ENCODE measurements around the gene ISLR2.
"Not testable (repeated sequence)": the region's sequence is repeated elsewhere in the genome, so short reads cannot be mapped to it uniquely, and the experiment has no call there.

Gene ISLR2, protein sequence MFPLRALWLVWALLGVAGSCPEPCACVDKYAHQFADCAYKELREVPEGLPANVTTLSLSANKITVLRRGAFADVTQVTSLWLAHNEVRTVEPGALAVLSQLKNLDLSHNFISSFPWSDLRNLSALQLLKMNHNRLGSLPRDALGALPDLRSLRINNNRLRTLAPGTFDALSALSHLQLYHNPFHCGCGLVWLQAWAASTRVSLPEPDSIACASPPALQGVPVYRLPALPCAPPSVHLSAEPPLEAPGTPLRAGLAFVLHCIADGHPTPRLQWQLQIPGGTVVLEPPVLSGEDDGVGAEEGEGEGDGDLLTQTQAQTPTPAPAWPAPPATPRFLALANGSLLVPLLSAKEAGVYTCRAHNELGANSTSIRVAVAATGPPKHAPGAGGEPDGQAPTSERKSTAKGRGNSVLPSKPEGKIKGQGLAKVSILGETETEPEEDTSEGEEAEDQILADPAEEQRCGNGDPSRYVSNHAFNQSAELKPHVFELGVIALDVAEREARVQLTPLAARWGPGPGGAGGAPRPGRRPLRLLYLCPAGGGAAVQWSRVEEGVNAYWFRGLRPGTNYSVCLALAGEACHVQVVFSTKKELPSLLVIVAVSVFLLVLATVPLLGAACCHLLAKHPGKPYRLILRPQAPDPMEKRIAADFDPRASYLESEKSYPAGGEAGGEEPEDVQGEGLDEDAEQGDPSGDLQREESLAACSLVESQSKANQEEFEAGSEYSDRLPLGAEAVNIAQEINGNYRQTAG

DNA sequence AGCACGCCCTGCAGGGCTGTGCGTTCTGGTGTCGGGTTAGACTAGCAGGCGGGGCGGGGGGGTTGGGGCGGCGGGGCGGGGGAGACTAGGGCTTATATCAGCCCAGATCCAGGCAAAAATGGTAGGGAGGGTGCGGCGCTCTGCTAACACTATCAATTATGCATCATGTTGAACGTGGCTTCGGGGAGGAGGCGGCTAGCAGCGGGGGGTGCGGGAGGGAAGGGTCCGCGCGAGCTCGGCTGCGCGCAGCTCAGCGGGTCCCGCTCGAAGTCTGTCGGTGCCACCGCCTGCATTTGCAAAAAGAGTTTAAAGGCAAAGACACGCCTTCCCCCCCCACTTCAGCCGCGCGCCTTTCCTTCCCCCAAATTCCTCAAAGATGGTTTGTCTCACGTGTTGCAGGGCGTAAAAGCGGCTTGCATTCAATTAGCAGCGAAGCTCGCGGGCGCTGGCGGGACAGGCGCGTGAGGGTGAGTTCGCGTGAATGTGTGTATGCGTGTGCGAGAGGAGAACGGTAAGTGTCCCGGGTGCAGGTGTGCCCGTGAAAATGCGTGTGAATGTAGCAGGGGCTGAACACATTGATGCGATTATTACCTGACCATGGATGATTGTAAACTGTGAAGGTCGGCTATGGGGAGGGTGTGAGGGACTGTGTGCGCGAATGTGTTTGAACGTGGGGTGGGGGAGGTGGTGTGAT, at the start of gene ISLR2:
Gene ISLR2, plus strand, starts transcription at position 432 of the 694 bp plus-strand sequence. CDS start 2,169 bp downstream, outside the sequence.
- DNase-seq (ENCODE audit: low read depth): no peak

DNA sequence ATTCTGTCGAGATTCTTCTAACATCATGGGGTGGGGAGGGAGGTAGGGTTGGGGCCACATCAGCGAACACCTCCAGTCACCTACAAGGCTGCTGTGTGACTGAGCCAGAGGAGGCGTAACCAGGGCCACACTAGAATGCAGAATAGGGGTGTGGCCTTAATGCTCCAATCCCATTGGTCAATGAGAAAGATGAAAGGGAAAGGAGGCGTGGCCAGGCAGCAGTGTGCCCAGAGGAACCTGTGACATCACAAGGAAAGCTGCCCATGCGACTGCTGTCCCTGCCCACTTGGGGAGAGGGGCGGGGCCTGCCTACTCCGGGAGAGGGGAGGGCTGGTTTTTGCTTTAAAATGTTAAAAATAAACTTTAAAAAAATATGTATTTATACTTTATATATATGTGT, 47.9 kb upstream of the ISLR2 start, which contains the start of gene GOLGA6A:
Gene GOLGA6A, minus strand, starts transcription at position 101 of the 400 bp plus-strand sequence. Its CDS starts 41 bp downstream, at position 60.
- not testable (repeated sequence) for DNase-seq (ENCODE audit: low read depth)

DNA sequence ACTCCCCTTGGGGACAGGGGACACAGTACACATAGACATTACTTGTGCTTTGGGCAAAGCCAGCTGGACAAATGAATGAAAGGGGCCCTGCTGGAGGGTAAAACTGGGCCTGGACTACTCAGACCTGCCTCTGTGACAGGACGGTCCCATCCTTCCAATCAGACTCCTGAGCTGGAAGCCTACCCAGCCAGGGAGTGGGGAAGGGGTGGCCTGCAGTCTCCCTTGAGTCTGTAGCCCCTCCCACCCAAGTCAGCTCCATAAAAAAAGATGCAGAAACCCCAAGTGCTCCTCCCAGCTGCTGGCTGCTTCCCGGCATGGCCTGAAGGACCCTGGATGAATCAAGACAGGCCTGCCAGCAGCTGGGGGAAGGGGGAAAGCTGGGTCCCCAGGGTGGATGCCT, 35.8 kb upstream of the ISLR2 start:
- not testable (repeated sequence) for DNase-seq (ENCODE audit: low read depth)

DNA sequence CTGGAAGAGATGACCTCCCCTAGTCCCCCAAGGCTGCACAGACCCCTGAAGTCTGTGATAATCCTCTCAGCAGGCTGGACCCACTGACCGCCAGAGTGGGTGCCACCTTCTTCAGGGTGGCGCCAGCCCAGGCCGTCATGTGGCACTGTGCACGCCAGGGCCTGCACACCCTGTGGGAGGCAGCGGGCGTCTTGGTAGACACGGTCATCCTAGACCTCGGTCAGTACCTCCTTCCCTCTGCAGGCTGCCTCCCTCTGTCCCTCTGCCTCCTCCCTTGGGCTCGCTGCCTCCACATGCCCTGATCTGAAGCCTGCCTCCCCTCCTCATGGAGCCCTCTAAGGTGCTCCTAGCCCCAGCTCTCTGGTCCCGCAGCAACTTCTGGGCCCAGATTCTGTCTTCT, 34.8 kb upstream of the ISLR2 start:
- not testable (repeated sequence) for DNase-seq (ENCODE audit: low read depth)

DNA sequence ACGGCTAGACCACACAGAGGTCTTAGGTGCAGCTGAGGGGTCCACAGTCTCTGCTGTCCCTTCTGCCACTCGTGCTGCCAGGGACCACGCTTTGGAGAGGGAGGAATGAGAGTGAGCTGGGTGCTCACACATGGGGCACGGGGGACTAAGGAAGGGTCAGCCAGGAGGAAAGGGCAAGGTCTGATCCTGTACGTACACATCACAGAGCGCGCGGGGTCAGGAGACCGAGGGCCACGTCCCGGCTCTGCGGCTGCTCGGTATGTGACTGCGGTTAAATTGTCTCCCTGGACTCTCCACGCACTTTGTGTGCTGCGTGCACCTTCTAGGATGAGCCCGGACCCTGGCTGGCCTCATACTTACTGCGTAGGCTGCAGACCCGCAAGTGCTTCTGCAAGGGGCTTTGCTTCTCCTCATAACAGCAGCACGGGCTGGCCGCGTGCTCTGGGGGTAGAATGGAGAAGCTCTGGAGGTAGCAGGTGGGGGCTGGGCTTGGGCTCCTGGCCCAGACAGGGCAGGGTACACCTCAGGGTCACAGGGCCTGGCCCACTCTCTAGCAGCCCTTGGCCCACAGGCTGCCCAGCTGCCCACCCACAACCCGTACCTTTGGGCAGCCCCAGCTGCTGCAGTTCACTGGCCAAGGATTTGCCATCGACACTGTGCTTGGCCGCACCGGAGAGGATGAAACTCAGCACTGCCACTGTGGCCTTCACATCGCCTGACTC, 33.5 kb upstream of the ISLR2 start:
- DNase-seq (ENCODE audit: low read depth): not testable (repeated sequence)

DNA sequence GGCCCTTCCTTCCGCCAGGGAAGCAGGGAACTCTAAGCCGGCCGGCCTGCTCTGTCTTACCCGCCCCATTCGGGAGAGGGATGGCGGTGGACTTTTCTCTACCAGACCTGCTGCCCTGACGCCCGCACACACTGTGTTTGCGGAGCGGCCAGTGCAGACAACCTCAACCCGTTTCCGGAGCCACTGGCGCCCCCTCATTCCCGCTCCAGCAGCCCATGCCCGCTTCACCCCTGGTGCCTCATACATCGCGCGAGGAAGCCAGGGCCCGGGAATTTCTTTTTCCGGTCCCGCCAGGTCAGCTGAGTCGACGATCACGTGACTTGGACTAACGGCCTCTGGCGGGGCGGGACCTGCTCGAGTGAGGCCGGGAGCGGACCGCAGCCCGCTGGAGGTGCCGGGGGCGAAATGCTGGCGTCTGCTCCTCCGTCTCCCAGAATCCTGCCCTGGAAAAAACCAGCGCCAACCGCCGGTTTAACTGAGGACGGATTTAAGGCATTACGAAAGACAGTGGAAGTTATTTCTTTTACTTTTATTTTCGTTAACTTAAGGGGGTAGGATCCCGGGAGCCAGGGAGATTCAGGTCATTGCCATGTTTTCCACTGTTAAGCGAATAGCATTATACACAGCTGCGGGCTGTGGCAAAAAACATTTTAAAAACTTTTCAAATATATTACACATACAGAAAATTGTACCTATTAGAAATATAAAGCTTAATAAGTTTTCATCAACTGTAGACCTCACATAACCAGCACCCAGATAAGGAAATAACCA, 30.2 kb upstream of the ISLR2 start:
- peak; percentile 80 for DNase-seq (ENCODE audit: low read depth)

DNA sequence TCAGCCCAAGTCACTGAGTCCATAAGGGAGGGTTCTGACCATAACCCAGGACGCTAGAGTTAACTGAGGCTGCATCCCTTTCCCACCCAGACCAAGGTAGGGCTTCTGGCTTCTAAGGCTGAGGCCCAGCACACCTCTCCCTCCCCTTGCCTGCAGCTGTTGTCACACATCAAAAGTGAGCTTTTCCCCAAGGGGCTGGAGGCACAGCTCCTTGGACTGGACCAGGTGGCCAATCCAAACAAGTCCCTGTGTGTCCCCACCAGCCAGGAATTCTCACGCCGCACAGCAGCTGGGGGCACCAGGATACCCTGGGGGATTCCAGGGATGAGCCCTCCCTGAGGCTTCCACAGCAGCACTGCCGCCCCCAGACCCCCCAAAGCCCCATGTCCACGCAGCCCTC, 22.3 kb upstream of the ISLR2 start:
- DNase-seq (ENCODE audit: low read depth): no peak

DNA sequence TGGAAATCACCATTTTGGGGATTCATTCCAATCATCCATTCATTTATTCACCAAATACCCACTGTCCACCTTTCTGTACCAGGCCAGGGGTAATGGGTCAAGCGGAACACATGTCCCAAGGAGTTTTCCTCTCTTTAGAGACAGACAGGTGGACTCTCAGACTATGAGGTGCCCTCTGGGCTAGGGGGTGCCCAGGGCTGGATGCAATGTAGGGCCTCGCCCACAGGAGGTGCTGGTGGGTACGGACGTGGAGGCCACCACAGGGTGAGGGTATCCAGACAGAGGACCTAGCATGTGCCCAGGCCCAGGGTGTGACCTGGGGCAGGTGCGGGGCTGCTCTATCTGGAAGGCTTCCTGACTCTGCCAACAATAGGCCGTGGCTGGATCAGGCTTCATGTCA, 21.8 kb upstream of the ISLR2 start:
- not testable (repeated sequence) for DNase-seq (ENCODE audit: low read depth)

DNA sequence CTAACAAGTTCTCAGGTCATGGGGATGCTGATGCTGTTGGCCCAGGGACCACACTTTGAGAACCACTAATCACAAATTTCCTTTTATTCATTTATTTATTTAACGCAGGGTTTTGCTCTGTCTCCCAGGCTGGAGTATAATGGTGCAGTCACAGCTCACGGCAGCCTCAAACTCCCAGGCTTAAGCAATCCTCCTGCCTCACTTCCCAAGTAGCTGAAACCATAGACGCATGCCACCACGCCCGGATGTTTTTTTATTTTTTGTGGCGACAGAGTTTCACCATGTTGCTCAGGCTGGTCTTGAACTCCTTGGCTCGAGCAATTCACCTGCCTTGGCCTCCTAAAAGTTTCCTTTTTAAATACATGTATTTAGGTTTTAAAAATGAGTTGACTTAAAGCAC, 20.7 kb upstream of the ISLR2 start:
- DNase-seq (ENCODE audit: low read depth): no peak

DNA sequence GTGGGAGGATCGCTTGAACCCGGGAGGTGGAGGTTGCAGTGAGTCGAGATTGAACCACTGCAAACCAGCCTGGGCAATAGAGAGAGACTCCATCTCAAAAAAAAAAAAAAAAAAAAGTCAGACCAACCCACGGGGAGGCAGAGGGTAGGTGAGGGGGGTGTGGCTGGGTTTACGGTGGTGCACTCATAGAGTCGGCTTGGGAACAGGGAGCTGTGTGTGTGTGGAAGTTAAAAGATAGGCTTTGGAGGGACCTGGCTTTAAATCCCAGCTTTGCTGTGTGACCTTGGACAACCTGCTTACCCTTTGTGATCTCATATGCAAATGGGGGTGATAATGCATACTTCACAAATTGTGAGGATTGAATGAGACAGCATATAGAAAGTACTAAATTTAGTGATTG, 10.0 kb upstream of the ISLR2 start:
- DNase-seq (ENCODE audit: low read depth): no peak

DNA sequence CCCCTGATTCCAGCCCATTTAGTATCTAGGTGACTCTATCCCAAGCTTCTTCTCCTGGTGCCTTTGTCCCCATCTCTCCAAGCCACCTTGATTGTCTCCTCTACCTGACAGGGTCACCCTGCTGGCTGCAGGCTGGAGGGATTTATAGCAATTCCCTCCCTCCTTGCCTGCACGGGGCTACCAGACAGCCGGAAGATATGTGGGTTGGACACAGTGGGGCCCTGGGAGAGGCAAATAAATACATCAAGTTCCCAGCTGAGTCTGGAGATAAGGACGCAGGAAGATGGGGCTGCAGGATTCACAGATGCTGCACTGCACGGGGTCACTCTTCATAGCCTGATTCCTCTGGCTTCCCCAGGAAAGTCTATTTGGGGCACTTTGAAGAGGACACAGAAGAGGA, 9.3 kb upstream of the ISLR2 start:
- DNase-seq (ENCODE audit: low read depth): no peak

DNA sequence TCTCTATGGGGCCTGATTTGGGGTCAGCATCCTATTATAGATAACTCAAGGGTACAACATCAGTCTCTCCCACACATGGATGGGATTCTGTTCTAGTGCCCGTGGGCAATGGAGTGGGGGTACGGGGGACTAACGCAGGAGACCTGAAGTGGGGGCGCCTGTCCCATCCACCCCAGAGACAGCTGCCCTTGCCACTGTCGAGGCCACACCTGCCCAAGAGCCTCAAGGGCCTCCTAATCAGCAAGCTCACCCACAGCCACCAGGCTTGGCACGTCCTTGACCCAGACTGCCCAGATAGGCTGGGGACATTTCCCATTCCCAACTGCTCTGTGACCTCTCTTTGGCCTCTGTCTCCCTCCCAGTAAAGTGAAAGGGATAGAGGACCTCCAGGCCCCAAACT, 8.5 kb upstream of the ISLR2 start:
- DNase-seq (ENCODE audit: low read depth): no peak

DNA sequence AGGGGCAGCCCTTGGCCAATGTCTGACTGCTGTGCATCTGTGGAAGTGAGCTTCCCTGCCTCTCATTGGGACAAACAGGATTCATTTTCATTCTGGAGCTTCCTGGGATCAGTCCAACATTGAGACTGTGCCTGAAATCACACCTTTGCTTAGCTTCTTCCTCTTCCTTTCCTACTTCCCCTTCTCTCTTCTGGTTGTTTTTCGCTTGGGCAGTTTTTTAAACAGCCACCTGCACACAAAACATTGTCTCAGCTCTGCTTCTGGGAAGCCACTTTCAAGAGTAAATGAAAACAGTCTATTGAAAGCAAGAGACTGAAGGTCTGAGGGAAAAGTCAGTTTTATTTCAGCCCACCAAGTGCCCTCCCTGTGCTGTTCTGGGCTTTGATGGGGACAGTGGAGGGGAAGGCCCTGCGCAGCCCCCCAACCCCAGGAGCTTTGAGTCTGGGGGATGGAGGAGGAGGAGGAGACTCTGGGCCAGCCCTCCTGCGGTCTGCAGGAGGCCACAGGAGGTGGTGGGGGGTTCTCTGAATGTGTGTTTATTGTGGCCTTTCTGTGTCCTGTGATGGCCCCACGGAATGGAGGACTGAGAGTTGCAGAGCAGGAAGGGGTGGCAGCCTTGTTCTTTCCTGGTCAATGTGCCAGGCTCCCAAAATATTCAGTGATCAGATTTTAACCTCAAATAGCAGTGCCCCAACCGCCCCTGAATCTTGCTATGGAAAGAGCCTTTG, 7.8 kb upstream of the ISLR2 start:
- no peak for DNase-seq (ENCODE audit: low read depth)

DNA sequence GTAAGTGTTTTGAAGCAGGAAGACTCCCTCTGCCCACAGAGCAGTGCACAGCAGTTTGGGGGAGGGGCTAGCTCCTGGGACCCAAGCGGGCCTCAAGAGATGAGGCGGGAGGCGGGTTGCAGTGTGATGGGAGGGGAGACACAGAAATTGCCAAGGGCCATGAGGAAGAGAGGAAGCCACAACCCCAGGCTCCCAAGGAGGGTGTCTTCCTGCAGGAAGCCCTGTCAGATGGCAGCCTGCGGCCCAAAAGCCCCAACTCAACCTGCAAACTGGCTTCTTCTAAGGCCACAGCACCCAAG, 7.3 kb upstream of the ISLR2 start:
- no peak for DNase-seq (ENCODE audit: low read depth)

DNA sequence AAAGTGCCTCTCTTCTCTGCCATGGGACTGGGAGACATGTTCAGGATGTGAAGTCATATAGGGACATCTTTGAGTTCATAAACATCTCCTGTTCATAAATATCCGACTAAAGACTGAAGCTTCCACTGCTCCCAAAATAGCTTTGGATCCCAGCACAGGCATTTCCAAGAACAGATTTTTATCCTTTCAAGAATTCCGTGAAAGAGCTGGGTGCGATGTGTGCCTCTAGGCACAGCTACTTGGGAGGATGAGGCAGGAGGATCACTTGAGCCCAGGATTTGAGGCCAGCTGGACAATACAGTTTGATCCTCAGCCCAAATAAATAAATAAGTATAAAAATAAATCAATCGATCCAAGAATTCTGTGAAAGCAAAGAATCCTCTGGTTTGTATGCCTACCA, 6.7 kb upstream of the ISLR2 start:
- DNase-seq (ENCODE audit: low read depth): no peak

DNA sequence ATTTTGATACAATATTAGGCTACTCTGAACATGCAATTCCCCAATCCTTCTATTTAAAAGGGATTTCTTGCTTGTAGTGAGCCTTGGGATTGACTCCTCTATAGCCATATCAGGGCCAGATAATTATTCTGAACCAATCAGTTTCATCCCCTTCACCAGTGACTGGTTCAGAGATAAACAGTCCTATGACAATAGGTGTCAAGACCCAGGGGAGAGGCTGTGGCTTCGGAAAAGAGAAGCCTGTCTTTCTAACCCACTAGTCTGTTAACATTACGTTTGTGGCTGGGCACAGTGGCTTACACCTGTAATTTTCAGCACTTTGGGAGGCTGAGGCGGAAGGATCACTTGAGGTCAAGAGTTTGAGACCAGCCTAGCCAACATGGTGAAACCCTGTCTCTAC, 6.2 kb upstream of the ISLR2 start:
- no peak for DNase-seq (ENCODE audit: low read depth)

DNA sequence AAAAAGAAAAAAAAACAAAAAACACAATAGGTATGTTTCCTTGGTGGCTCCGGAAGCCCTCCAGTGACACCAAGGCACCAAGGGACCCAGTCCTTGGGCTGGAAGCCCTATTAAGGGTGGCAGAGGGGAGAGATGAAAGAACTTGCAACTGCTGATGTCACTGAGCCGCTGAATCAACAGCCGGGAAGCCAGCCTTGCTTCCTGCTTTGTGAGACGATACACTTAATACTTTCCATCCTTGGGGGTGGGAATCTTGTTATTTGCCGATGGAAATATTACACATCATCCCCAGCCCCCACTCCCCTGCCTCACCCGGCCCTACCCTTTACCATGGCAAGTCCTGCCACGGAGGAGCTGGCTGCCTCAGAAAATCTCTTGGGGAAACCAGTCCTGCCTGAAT, 5.6 kb upstream of the ISLR2 start:
- DNase-seq (ENCODE audit: low read depth): no peak

DNA sequence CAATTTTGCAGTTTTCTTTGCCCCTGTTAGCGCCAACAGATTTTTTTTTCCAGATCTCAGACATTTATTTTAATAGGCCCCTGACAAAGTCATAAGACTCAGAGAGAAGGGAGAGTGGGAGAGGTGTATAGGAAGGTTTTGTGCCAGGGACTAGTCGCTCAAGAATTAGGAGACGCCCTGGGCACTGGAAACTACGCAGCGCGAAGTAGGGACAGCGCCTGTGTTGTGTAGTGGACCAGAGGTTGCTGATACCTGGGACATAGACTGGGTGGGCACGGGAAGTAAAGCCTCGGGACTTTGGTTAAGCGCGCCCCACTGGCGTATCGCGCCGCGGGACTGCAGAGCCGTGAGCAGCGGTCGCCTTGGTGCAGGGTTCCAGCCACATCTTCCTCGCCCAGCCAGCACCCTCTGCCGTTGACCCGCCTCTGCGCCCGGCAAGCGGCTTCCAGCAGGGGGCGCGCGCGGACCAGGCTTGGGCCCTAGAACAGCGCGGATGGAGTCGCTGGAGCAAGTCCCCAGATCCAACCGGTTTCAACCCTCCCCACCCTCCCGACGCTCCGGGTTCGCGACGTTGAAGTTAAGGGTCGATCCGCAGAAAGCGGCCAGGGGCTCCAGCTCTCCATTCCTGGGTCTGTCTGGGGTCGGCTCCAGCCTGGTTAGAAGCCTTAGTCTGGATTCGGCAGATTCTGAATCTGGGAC, 3.0 kb upstream of the ISLR2 start:
- peak; percentile 61 for DNase-seq (ENCODE audit: low read depth)

DNA sequence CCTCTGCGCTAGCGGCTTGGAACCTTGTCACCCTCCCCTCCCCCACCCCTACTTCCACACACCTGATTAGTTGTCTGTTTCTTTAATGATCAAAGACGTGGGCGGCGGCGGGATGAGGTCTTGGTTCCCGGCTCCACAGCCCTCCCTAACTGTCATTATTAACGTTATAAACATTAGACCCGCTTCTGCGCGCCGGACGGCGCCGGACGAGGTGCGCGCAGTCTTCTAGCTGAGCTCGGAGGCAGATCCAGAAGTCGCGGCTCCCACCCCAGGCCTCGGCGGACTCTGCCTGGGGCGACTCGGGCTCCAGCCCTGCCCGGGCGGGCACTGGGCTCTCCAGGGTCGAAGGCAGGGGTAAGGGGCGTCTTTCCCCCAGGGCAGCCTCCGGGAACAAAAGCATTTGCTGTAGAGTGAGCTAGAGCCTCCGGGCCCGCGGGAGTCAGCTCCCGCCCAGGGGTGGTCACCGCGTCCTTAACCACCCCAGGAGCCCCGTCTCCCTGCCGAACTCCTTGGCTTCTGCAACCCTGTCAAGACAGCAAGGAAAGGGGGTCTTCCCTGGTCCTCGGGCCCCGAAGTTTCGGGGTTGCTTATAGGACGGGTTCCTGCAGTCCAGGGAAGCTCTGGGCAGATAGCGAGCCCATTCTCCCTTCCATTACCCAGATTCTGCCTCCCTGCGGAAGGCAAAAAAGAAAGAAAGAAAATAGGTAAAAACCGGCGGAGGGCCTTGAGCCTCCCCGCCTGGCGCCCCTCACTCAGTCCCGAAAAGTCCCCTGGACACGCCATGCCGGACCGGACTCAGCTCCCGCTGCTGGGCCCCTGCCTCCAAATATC, 2.2 kb upstream of the ISLR2 start:
- no peak for DNase-seq (ENCODE audit: low read depth)
